ENCODE measurements around the gene CYTH3. TPM values are rescaled to one million over a fixed set of nuclear protein-coding genes. Genes with fewer than 3 reads are reported as not detected.
"Not testable (repeated sequence)": the region's sequence is repeated elsewhere in the genome, so short reads cannot be mapped to it uniquely, and the experiment has no call there.

The CYTH3 gene
- total and polyA plus RNA-seq, 7 donors = 6.1 to 15.0 (median 13.5) TPM

GRCh38 chr7:6155596-6155995 is 116.8 kb downstream of the CYTH3 start:
- Histone ChIP-seq H3K36me3 (ENCODE audit: insufficient read depth in 1 of 2, low read depth in 1 of 2) (peaks cover 4 to 91% of the 10 kb centered on the region in 2 donors), H3K27me3 (ENCODE audit: insufficient read depth in 3 of 3, low read length in 2 of 3) (no peaks in the 10 kb centered on the region), H3K27ac (no peak overlapping the region), H3K4me1 (no peaks in the 10 kb centered on the region), H3K4me3 (no peak overlapping the region), H3K9me3 (no peaks in the 10 kb centered on the region)
- intact Hi-C loops (cut with DNase I) = loop anchor here in 1 of 2 donors (5.0 kb wide), 1 partner anchor 282 kb away; no protein-coding TSS in a partner anchor
- TF ChIP-seq CTCF (IDR thresholded peaks at IDR 0.05) = no peak
- no peak for DNase-seq
- ATAC-seq = no peak
- WGBS, 3 donors = 94 to 96% (median 95%) methylated on average over 11 of the region's 11 CpGs

DNA sequence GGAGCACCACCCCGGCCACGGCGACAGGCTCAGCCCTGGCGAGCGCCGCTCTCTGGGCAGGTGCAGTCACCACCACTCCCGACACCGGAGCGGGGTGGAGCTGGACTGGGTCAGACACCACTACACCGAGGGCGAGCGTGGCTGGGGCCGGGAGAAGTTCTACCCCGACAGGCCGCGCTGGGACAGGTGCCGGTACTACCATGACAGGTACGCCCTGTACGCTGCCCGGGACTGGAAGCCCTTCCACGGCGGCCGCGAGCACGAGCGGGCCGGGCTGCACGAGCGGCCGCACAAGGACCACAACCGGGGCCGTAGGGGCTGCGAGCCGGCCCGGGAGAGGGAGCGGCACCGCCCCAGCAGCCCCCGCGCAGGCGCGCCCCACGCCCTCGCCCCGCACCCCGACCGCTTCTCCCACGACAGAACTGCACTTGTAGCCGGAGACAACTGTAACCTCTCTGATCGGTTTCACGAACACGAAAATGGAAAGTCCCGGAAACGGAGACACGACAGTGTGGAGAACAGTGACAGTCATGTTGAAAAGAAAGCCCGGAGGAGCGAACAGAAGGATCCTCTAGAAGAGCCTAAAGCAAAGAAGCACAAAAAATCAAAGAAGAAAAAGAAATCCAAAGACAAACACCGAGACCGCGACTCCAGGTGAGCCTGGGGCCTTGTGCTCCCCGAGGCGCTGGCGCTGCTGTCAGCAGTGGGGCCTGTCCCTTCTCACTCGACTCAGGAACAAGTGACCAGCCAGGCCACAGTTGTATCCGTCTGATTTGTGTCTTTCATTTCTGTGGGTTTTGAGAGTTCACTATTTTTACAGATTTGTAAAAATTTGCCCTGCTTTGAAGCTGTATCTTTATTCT is 117.7 kb downstream of the CYTH3 start:
- WGBS, 3 donors = 94 to 96% (median 94%) methylated on average over 60 to 64 of the region's 64 CpGs
- H3K27ac ChIP-seq = no peak overlapping the region
- intact Hi-C loops (cut with DNase I) = loop anchor here in 1 of 2 donors (5.0 kb wide), 1 partner anchor 283 kb away; no protein-coding TSS in a partner anchor
- TF ChIP-seq CTCF (IDR thresholded peaks at IDR 0.05) = no peak
- H3K9me3 ChIP-seq = no peaks in the 10 kb centered on the region
- no peak overlapping the region for H3K4me3 ChIP-seq
- H3K36me3 ChIP-seq (ENCODE audit: insufficient read depth in 1 of 2, low read depth in 1 of 2) = peaks cover 5 to 99% of the 10 kb centered on the region in 2 donors
- ATAC-seq (no peak), DNase-seq (no peak)
- H3K27me3 ChIP-seq (ENCODE audit: insufficient read depth in 3 of 3, low read length in 2 of 3) = no peaks in the 10 kb centered on the region
- H3K4me1 ChIP-seq = no peaks in the 10 kb centered on the region

- Histone ChIP-seq H3K4me3 (no peak overlapping the region), H3K36me3 (ENCODE audit: insufficient read depth in 1 of 2, low read depth in 1 of 2) (peaks cover 10 to 99% of the 10 kb centered on the region in 2 donors), H3K27ac (no peak overlapping the region), H3K9me3 (no peaks in the 10 kb centered on the region), H3K4me1 (no peaks in the 10 kb centered on the region), H3K27me3 (ENCODE audit: insufficient read depth in 3 of 3, low read length in 2 of 3) (no peaks in the 10 kb centered on the region)
- intact Hi-C loops (cut with DNase I) = no loop called here
- ATAC-seq (no peak), DNase-seq (no peak)
- no peak for TF ChIP-seq CTCF (IDR thresholded peaks at IDR 0.05)
- 89 to 91% (median 90%) methylated on average over 82 to 91 of the region's 91 CpGs for WGBS, 3 donors
Measured at GRCh38 chr7:6153646-6154541, 118.5 kb downstream of the CYTH3 start.

DNA sequence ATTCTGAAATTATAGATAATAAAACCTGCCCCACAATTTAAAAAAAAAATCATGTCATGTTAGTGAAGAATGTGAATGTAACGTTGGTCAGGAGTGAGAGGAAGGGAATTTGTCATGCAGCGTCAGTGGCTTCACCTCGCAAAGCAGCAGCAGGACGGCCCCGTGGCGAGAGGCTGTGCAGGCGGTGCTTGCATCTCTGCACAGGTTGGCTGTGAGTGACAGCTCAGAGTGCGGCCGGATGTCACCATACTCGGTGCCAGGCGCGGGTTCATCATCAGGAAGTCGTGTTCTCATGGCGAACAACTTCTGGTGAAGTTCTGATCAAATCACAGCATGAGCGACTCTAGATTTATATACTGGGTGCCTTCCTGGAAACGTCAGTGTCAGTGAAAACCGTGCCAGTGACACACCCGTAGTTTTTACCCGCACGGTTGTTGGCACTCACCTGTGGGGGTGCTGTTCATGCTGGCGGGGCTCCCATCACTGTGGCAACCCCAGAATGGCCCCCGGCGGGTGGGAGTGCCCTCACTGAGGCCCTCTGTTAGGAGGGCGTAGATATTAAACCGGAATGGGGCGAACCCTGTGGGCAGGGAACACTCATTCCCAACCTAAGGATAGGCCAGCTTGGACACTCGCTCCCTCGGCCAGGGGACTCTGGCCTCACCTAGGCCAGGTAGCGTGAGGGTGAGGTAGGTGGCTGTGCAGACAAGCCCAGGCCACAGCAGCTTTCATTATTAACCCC is 120.3 kb downstream of the CYTH3 start:
- intact Hi-C loops (cut with DNase I) = no loop called here
- H3K27ac ChIP-seq = no peak overlapping the region
- no peak overlapping the region for H3K4me3 ChIP-seq
- WGBS, 3 donors = 87 to 91% (median 91%) methylated on average over 29 of the region's 29 CpGs
- H3K36me3 ChIP-seq (ENCODE audit: insufficient read depth in 1 of 2, low read depth in 1 of 2) = peaks cover 11 to 99% of the 10 kb centered on the region in 2 donors
- DNase-seq (no peak), ATAC-seq (no peak)
- TF ChIP-seq CTCF (IDR thresholded peaks at IDR 0.05) = no peak
- H3K27me3 ChIP-seq (ENCODE audit: insufficient read depth in 3 of 3, low read length in 2 of 3) = no peaks in the 10 kb centered on the region
- no peaks in the 10 kb centered on the region for H3K4me1 ChIP-seq
- no peaks in the 10 kb centered on the region for H3K9me3 ChIP-seq

DNA sequence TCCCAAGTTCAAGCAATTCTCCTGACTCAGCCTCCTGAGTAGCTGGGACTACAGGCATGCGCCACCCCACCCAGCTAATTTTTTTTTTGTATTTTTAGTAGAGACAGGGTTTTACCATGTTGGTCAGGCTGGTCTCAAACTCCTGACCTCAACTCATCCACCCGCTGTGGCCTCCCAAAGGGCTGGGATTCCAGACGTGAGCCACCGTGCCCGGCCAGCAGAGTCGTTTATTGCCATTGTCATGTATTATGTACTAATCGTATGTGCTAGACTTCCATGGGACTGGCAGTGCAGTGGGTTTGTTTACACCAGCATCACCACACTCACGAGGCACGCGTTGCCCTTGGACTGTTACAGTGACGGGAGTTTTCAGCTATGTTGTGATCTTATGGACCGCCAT is 120.9 kb downstream of the CYTH3 start:
- H3K4me1 ChIP-seq; H3K9me3 ChIP-seq; DNase-seq; intact Hi-C loops (cut with DNase I); ATAC-seq; H3K27me3 ChIP-seq (ENCODE audit: insufficient read depth in 3 of 3, low read length in 2 of 3); H3K4me3 ChIP-seq; H3K27ac ChIP-seq: not testable (repeated sequence)
- H3K36me3 ChIP-seq (ENCODE audit: insufficient read depth in 1 of 2, low read depth in 1 of 2) = peaks cover 13 to 99% of the 10 kb centered on the region in 2 donors
- WGBS, 3 donors = 92 to 95% (median 94%) methylated on average over 12 of the region's 12 CpGs
